RKO (cell line): ENCODE results near the gene MORN1.
A peak's percentile ranks its signal among the peaks of the same experiment; 100 is the strongest.

Source experiments
- DNase-seq: peaks from one replicate; pipeline ENCODE4 v3.0.0-alpha.2; 2016; ENCODE audit warnings: low spot score

MORN1 gene

DNA sequence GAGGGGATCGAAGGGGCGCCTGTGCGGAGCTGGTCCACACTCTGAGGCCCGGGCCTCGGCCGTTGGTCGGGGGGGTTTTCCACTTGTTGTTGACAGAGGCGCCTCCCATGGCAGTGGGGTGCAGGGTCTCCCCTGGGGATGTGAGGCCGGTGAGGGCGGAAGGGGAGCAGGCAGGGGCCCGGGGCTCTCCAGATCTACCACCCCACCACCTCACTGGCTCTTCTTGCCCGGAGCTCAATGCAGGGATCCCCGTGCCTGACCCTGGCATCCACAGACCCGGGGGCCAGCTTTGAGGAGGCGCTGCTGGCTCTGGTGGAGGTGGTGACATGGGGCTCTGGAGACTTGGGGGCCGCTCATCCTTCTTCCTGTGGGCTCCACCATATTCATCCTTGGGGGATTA is 28.1 kb upstream of the MORN1 start:
- DNase-seq = no peak

GRCh38 chr1:2418791-2419320 is 27.5 kb upstream of the MORN1 start:
- no peak for DNase-seq

DNA sequence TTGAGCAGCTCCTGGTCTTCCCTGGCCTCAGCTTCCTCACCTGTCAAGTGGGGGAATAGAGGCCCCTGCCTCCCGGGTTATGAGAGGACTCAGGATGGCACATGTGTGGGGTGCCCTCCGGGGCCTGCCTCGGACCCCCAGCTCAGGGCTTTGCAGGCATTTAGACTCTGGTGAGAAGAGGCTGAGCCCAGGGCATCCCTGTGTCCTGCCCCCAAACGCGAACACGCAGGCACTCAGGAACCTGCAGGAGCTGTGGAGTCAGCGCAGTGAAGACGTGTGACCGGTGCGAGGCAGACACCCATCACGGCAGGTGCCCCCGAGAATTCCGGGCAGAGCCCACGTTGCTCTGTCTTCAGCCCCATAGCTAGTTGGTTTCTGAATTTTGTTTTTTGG is 26.5 kb upstream of the MORN1 start:
- DNase-seq = no peak

- no peak for DNase-seq
These were observed 25.9 kb upstream of the MORN1 start for GRCh38 chr1:2417083-2417832.

GRCh38 chr1:2416403-2416802 is 25.0 kb upstream of the MORN1 start:
- DNase-seq = no peak

GRCh38 chr1:2415801-2416208 is 24.5 kb upstream of the MORN1 start:
- no peak for DNase-seq

DNA sequence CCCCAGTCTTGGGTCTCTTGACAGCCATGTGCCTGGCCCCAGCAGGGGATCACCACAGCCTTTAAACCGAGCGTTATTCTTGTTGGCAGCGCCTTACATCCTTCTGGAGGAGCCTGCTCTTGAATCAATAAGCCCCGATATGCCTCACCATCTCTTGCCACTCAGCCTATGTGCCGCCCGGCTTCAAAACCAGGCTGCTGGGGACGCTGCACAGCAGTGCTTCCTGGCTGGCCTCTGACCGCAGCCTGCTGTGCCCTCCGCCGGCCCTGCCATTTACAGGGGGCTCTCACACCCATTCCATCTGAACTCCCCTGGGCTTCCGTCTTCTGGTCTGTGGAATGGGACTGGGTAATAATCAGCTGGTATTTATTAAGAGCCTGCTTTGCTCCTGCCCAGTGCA is 24.0 kb upstream of the MORN1 start:
- no peak for DNase-seq

DNA sequence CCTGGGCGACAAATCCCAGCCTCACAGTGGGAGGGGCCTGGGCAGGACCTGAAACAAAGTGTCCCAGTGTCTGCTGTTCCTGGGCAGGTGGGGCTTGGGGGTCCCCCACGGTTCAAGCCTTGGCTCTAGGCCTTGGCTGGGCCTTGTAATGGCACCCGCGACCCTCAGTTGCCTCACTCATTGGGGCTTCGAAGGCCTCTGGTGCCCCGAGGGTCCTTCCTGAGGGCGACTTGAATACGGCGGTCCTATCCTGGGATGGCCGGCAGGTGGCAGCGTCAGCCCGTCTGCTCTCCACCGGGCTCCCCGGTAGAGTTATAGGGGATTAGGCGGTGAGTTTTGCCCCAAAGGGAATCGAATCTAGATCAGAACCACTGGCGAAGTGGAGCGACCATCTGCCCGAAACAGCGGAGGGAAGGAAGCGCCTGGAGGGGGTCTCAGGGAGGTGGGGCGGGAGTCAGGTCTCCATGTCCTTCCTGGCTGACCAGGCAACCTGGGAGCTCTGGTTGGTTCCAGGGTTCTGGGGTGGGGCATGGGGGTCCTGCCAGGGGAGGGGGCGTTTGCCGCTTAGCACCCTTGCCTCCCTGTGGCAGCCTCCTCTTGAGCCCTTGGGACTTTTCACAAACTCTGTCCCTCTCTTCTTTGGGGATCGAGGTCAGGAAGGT is 23.1 kb upstream of the MORN1 start:
- DNase-seq = peak; percentile 75

DNA sequence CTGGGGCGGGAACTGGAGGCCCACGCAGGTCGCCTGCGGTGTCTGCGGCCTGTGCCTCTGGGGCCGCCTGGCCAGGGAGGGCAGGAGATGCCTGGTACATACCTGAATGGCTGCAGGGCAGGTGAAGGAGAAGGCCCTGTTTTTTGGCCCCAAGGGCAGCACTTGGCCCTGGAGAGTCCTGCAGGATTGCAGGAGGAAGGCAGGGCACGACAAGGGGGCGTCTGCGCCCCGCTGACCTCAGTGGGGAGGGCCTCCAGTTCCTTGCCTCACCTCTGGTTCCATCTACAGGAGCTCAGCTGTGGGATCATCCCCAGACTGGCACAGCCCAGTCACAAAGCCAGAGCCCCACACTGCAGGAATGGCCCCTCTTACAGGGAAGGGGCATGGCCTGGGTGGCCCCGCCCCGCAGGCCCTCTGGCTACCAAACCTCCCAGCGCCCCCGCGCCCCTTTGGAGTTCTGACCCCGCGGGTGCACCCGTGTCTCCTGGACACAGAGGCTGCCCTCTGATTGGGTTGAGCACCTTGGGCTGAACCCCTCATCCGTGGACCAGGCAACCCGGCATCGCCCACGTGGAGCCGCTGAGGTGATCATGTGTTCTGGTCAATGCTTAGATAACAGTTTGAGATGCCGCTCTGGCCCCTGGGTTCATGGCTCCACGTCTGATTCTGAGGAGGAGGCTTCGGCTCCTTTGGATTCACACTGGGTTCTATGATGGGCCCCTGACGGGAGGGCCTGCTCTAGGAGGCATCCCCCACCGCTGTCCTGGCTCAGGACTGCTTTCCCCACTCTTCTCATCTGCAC is 22.3 kb upstream of the MORN1 start:
- DNase-seq = peak; percentile 66

- DNase-seq = peak; percentile 71
These were observed 21.6 kb upstream of the MORN1 start for GRCh38 chr1:2412773-2413494.

DNA sequence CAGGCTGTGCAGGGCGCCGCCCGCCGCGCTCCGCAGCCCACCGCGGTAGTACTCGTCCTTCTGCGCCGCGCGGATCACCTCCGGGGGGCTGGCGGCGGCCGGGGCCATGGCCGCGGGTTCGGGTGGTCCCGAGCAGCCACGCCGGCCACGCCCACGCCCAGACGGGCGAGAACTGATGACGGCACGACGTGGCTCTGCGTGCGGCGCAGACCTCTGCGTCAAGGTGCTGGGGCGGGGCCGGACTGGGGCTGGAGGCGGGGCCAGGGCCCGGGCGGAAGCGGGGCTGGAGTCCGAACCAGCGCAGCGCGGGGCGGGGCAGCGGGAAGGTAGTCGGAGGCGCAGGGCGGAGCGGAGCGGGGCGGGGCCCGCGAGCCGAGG is 21.0 kb upstream of the MORN1 start, which contains the start of gene PEX10:
PEX10 (minus strand) TSS at position 170 of the 378 bp plus-strand sequence; CDS start at position 108, 62 bp downstream.
- DNase-seq = peak; percentile 93

GRCh38 chr1:2411801-2412394 is 20.5 kb upstream of the MORN1 start:
- DNase-seq = peak; percentile 34

DNA sequence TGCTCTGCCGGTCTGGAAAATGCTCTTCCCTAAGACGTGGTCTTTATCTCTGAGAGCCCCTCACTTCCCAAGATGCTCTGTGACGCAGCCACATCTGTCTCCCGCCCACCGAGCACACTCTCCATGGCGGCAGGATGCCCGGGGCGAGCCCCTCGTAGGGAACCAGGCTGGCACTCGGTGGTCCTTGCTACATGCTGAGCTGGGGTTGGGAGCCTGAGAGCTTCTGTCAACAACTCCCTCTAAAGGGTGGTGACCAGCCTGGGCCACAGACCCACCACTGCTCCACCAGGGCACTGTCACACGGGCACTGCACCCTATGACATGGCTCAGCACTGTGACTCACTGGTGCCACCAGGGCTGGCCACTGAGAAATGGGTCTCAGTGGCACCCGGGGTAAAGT is 18.4 kb upstream of the MORN1 start:
- DNase-seq = no peak

DNA sequence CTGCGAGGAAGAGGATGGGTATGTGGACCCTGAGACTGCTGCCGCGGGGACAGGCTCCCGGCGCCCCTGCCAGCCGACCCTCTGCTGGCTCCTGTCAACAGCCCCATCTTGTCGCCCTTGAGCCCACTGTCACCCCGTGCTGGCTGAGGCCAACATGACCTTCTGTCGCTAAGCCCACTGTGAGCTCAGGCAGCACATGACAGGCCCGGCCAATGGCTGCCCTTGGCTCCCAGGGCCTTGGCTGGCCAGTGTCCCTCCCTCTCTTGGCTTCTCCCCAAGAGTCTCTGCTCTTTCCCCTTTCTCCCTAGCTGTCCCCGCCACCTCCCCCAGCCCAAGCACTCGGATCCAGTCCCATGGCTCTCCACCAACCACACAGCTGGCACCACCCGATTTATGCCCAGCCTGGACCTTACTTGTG is 17.5 kb upstream of the MORN1 start:
- no peak for DNase-seq

- DNase-seq = no peak
These were observed 17.1 kb upstream of the MORN1 start for GRCh38 chr1:2408456-2408855.

GRCh38 chr1:2407991-2408275 is 16.6 kb upstream of the MORN1 start:
- no peak for DNase-seq

- no peak for DNase-seq
These were observed 16.0 kb upstream of the MORN1 start for GRCh38 chr1:2407166-2407990.

DNA sequence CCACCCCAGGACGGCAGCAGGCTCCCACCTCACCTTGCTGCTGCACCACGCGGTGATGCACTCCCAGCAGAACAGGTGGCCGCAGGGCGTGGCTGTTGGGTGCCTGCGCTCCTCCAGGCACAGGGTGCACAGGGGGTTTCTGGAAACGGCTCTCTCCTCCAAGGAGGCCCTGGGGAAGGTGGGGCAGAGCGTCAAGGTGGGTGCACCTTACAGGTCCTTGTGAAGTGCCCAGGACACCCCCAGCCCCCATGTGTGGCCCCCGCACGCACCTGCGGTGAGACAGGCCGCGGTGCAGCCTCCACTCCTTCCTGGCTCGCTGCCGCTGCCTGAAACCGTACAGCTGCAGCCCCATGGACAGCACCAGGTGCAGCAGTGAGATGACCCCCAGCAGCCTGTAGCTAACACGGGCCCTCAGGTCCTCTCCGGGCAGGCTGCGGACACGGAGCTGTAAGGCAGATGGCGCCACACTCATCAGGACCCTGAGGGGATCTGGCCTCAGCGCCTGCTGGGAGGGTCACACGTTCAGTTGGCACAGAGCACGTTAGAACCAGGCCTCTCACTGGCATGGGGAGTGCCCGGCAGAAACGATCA is 15.2 kb upstream of the MORN1 start:
- DNase-seq = no peak

GRCh38 chr1:2405588-2406295 is 14.4 kb upstream of the MORN1 start:
- no peak for DNase-seq
